Measurements from ENCODE around the gene SMC1A. TPM values are rescaled to one million over a fixed set of nuclear protein-coding genes. Genes with fewer than 3 reads are reported as not detected.

SMC1A gene
- total and polyA plus RNA-seq, 2 of the 8 experiments (the other 6 are each of a cell fraction or from before 2014, with no cell fraction given): 22.2 to 98.1 TPM

GRCh38 chrX:53447441-53447840, 25.0 kb upstream of the SMC1A start (continued):
- TF ChIP-seq CHD7 (IDR thresholded peaks at IDR 0.05; ENCODE audit: insufficient replicate concordance, low read length) (no peak), KDM1A (IDR thresholded peaks at IDR 0.05; ENCODE audit: borderline replicate concordance, low read length) (no peak), ATF2 (IDR thresholded peaks at IDR 0.05; ENCODE audit: low read length) (no peak), NRF1 (IDR thresholded peaks at IDR 0.05; ENCODE audit: low read depth, low read length) (no peak), FOSL1 (IDR thresholded peaks at IDR 0.05; ENCODE audit: insufficient read depth, low read depth, low read length) (no peak), BCL11A (IDR thresholded peaks at IDR 0.05; ENCODE audit: low read depth in 2 of 2, low read length in 2 of 2) (no peak), JUND (IDR thresholded peaks at IDR 0.05; ENCODE audit: low read length) (no peak), SIN3A (conservative IDR thresholded peaks at IDR 0.05 in 1 of 2, IDR thresholded peaks at IDR 0.05 in 1 of 2; ENCODE audit: low read depth in 1 of 2, low read length in 2 of 2) (no peak), PHF8 (conservative IDR thresholded peaks at IDR 0.05; ENCODE audit: low read depth, low read length) (no peak), TAF1 (IDR thresholded peaks at IDR 0.05; ENCODE audit: low read depth, low read length) (no peak)
